Heart left ventricle (tissue), 16 donors: ENCODE data around the gene MMP10. TPM values are rescaled to one million over a fixed set of nuclear protein-coding genes. Genes with fewer than 3 reads are reported as not detected.

Experiments
- ATAC-seq, 4 donors: fragments of 200-7000 bp; cut with Tn5 transposase; one replicate each; pipeline ENCODE4 v1.9.1; 2020 to 2022; ENCODE audit warnings: moderate library complexity in 4 of 4, mild to moderate bottlenecking in 3 of 4, moderate number of reproducible peaks in 1 of 4
- DNase-seq, 5 donors: peaks; one replicate each; pipeline ENCODE4 v3.0.0-alpha.2; 2020
- H3K27ac ChIP-seq, 12 donors: fragments of 200-600 bp; sonication (generic) in 4 of 12; one replicate each; pipeline versions ENCODE4 v1.5.0 to v1.8.0; 2016 to 2022; ENCODE audit warnings: mild to moderate bottlenecking in 2 of 12
- H3K27me3 ChIP-seq, 9 donors: fragments of 200-600 bp; sonication (generic) in 2 of 9; one replicate each; pipeline versions ENCODE4 v1.5.1 to v1.8.0; 2016 to 2022; ENCODE audit warnings: mild to moderate bottlenecking in 3 of 9
- H3K36me3 ChIP-seq, 9 donors: fragments of 200-600 bp; sonication (generic) in 2 of 9; one replicate each; pipeline versions ENCODE4 v1.5.0 to v1.8.0; 2018 to 2022; ENCODE audit warnings: mild to moderate bottlenecking in 2 of 9
- H3K4me1 ChIP-seq, 12 donors: fragments of 200-600 bp; sonication (generic) in 4 of 12; one replicate each; pipeline versions ENCODE4 v1.5.0 to v1.8.0; 2016 to 2022; ENCODE audit warnings: mild to moderate bottlenecking in 3 of 12
- H3K4me3 ChIP-seq, 12 donors: fragments of 200-600 bp; sonication (generic) in 4 of 12; one replicate each; pipeline versions ENCODE4 v1.5.0 to v1.8.0; 2017 to 2022; ENCODE audit warnings: mild to moderate bottlenecking in 9 of 12, moderate library complexity in 4 of 12
- H3K9me3 ChIP-seq, 12 donors: fragments of 200-600 bp; sonication (generic) in 4 of 12; one replicate each; pipeline versions ENCODE4 v1.5.0 to v1.8.0; 2016 to 2022; ENCODE audit warnings: mild to moderate bottlenecking in 1 of 12
- CTCF ChIP-seq, 12 donors: fragments of 200-600 bp; sonication (generic) in 4 of 12; IDR thresholded peaks; one replicate each; pipeline versions ENCODE4 v1.5.0 to v1.8.0; 2018 to 2022; ENCODE audit warnings: antibody characterized with exemption in 12 of 12, mild to moderate bottlenecking in 5 of 12
- POLR2A ChIP-seq, 2 donors: fragments of 450-650 bp; IDR thresholded peaks; one replicate each; pipeline ENCODE4 v1.6.1; 2017; ENCODE audit warnings: antibody characterized with exemption in 2 of 2, mild to moderate bottlenecking in 2 of 2, moderate library complexity in 2 of 2
- WGBS, 4 donors: extraction: QIAGEN DNeasy Blood & Tissue Kit in 2 of 4; methylation state at CpG; one replicate each; pipeline versions ENCODE4 v1.1.5 to v1.1.7; 2013 to 2018; 5-methylcytosine and 5-hydroxymethylcytosine counted together
- intact Hi-C, 10 donors: fragments of 100-400 bp; cut with DNase I; formaldehyde crosslinking; loops; one replicate each; pipeline versions ENCODE4 v1.11.1 to v1.14.2; 2022
- polyA plus RNA-seq, 2 donors: library from polyadenylated mRNA; stranded (reverse); fragments of 200-250 nt; gene quantifications; one replicate each; pipeline ENCODE4 v1.2.3, GENCODE V29; 2013
- total RNA-seq, 9 donors: library from RNA; depleted of rRNA in 2 of 9; stranded (reverse); fragments of >200 nt in 2 of 9; fragmentation: NEBNext Ultra II Directional in 3 of 9; extraction: Animal tissue kit (Norgen Biotek cat#: 25700) in 3 of 9; gene quantifications; one replicate each; pipeline versions ENCODE4 v1.1.0 to v1.2.4, GENCODE V29; 2016 to 2023
- donor health status: ischemic (EF 13 %, LVEDD 7.1; RV severe dilation, severe dysfunction).
- donor health status: healthy with polysubstance abuse.
- donor health status: DM: no; HTN: yes; CAD: no.
- donor health status: DM: no; HTN: no; CAD: no.
- donor health status: ischemic (EF 25% LVEDD 6.9; RV normal size, moderate dysfunction).
- donor health status: ischemic (EF 25% LVEDD 5.7; RV mildly dilated, moderate dysfunction).
- donor health status: healthy.
- donor health status: DM: yes; HTN: yes; CAD: no.
- donor health status: ischemic (EF 35%, LVEDD 5.7; RV mildly dilated, moderate dysfunction).
- donor health status: nonischemic (EF 11% LVEDD 7.7; RV severe dilation, severe dysfunction).
- donor health status: DM: yes; HTN: yes; CAD: no.
- donor health status: PGD.
- donor health status: ischemic (EF 29% LVEDD 5.4; RV normal size, mild dysfunction).
- donor health status: nonischemic (EF 23%, LVEDD 6.1; RV moderate dilation, normal function).

MMP10 gene
- total and polyA plus RNA-seq, 11 donors, result not detected

- intact Hi-C loops, result no loop called here
- Histone ChIP-seq H3K4me3 (no peak overlapping the region), H3K4me1 (no peaks in the 10 kb centered on the region), H3K36me3 (no peaks in the 10 kb centered on the region), H3K27me3 (peaks cover 0 to 9% (median 0%) of the 10 kb centered on the region in 9 donors), H3K27ac (no peak overlapping the region), H3K9me3 (no peaks in the 10 kb centered on the region)
- DNase-seq, result no peak
- ATAC-seq, result no peak
- 84 to 90% (median 88%) methylated on average over 5 of the region's 5 CpGs for WGBS, 4 donors
- TF ChIP-seq POLR2A (IDR thresholded peaks at IDR 0.05) (no peak), CTCF (IDR thresholded peaks at IDR 0.05) (no peak)
Observed at GRCh38 chr11:102776454-102776853, 4.0 kb downstream of the MMP10 start.

- Histone ChIP-seq H3K9me3 (no peaks in the 10 kb centered on the region), H3K4me1 (no peaks in the 10 kb centered on the region), H3K27ac (no peak overlapping the region), H3K36me3 (no peaks in the 10 kb centered on the region), H3K27me3 (peaks cover 0 to 9% (median 0%) of the 10 kb centered on the region in 9 donors), H3K4me3 (no peak overlapping the region)
- ATAC-seq (no peak), DNase-seq (no peak)
- TF ChIP-seq POLR2A (IDR thresholded peaks at IDR 0.05) (no peak), CTCF (IDR thresholded peaks at IDR 0.05) (no peak)
- WGBS, 4 donors, result 57 to 69% (median 64%) methylated on average over 4 of the region's 4 CpGs
- intact Hi-C loops, result no loop called here
Observed at GRCh38 chr11:102773386-102773785, 7.0 kb downstream of the MMP10 start.

- no peaks in the 10 kb centered on the region for H3K4me1 ChIP-seq
- TF ChIP-seq POLR2A (IDR thresholded peaks at IDR 0.05) (no peak), CTCF (IDR thresholded peaks at IDR 0.05) (no peak)
- intact Hi-C loops, result no loop called here
- 46 to 67% (median 54%) methylated on average over 1 of the region's 1 CpG for WGBS, 4 donors
- peaks cover 0 to 16% (median 0%) of the 10 kb centered on the region in 9 donors for H3K27me3 ChIP-seq
- H3K9me3 ChIP-seq, result no peaks in the 10 kb centered on the region
- DNase-seq (no peak), ATAC-seq (no peak)
- H3K27ac ChIP-seq, result no peak overlapping the region
- no peak overlapping the region for H3K4me3 ChIP-seq
- no peaks in the 10 kb centered on the region for H3K36me3 ChIP-seq
Observed at GRCh38 chr11:102771351-102771750, 9.1 kb downstream of the MMP10 start.

GRCh38 chr11:102770191-102770590 lies 10.2 kb downstream of the MMP10 start:
- peaks cover 0 to 20% (median 0%) of the 10 kb centered on the region in 9 donors for H3K27me3 ChIP-seq
- no peak overlapping the region for H3K27ac ChIP-seq
- intact Hi-C loops, result no loop called here
- ATAC-seq (no peak), DNase-seq (no peak)
- no peaks in the 10 kb centered on the region for H3K4me1 ChIP-seq
- no peak overlapping the region for H3K4me3 ChIP-seq
- TF ChIP-seq CTCF (IDR thresholded peaks at IDR 0.05), result no peak
- no peak for TF ChIP-seq POLR2A (IDR thresholded peaks at IDR 0.05)
- H3K36me3 ChIP-seq, result no peaks in the 10 kb centered on the region
- H3K9me3 ChIP-seq, result no peaks in the 10 kb centered on the region
